Measurements from ENCODE around the gene CLEC1B.
A peak's percentile ranks its signal among the peaks of the same experiment; 100 is the strongest.
"Not testable (repeated sequence)": the region's sequence is repeated elsewhere in the genome, so short reads cannot be mapped to it uniquely, and the experiment has no call there.

The CLEC1B gene

DNA sequence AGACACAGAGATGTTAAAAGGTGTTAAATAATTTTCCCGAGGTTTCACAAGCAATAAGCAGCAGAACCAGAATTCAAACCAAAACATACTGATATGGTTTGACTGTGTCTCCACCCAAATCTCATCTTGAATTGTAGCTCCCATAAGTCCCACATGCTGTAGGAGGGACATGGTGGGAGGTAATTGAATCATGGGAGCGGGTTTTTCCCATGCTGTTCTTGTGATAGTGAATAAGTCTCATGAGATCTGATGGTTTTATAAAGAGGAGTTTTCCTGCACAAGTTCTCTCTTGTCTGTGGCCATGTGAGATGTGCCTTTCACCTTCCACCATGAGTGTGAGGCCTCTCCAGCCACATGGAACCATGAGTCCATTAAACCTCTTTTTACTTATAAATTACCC is 24.2 kb downstream of the CLEC1B start:
- DNase-seq: not testable (repeated sequence)

DNA sequence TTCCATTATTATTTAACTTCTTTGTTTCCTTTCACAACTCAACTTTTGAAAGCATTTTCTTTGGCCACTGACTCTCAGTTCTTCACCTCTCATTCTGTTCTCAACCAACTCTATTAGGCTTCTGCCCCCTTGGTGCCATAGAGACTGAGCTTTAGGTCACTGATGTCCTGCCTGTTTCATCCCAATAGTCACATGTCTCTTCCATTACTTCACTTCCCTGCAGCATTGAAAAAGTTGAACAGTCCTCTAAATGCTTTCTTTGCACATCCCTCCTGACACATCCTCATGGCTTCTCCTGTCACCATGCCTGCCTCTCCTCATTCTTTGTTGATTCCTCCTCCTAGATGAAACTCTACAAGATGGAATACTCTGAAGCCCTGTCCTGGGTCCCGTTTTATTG is 25.0 kb downstream of the CLEC1B start:
- DNase-seq: no peak

DNA sequence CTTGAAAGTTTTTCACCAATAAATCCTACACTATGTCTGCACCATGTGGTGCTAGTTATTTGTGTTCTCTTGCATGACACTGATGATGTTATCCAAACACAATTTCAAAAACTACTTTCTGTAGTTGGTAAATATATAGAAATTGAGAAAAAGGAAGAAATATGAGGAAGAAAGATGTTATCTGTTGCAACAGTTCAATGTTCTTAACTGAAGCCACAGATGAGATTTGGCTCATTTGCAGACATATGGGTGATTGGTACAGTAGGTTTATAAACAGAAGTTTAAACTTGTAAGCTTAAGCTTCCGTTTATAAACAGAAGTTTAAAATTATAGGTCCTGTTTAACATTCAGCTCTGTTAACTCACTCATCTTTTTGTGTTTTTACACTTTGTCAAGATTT is 27.7 kb downstream of the CLEC1B start, which contains the start of gene CLEC12A:
Gene CLEC12A, plus strand, starts transcription at position 229 of the 400 bp plus-strand sequence. CDS start 188 bp downstream, outside the sequence.
- DNase-seq: no peak

DNA sequence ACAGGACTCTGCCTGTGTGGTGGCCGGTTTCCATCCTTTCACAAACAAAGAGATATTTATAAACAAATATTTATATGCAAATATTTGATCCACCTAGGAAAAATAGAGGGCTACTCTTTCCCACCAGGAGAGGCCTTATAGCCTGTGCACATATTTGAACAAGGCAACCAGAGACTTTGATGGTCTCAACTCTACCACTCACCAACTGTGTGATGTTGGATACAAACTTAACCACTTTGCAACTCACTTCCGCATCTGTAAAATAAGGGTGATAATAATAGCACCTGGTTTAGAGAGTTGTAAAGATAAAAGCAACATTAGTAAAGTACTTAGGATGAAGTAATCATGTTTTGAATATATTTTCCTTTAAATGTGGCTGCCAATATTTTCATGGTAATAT is 29.2 kb downstream of the CLEC1B start:
- DNase-seq: no peak

DNA sequence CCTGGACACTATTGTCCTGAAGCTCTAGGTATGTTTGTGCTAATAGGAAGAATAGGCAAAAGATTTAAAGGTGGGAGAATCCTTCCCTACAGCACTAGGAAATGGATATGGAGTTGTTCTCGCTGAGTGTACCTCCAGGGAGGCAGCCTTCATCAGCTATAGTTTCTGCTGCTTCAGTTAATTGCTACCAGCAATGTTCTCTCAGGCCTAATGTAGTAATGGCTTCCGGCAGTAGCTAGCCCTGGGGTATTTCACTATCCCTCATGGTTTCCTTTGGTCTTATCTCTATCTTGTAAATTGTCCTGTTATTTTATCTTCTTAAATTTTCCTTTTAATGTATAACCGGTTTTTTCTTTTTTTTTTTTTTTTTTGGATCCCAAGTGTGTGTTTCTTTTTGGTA is 37.0 kb downstream of the CLEC1B start:
- no peak for DNase-seq

DNA sequence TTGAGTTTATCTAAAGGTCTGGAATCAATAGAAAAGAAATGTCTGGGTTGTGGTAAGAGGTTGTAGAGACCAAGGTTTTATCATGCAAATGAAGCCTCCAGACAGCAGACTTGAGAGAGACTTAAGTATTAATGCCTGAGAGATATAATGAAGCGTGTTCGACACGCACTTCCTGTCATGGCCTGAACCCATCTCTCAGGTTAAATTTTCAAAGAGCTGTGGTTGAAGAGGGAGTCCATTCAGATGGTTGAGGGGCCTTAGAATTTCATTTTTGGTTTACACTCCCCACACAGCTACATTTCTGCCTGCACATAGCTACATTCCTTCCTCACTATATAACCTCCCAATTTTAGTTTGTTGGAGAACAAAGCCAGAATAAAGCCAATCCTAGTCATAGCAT is 37.8 kb downstream of the CLEC1B start:
- DNase-seq: no peak

DNA sequence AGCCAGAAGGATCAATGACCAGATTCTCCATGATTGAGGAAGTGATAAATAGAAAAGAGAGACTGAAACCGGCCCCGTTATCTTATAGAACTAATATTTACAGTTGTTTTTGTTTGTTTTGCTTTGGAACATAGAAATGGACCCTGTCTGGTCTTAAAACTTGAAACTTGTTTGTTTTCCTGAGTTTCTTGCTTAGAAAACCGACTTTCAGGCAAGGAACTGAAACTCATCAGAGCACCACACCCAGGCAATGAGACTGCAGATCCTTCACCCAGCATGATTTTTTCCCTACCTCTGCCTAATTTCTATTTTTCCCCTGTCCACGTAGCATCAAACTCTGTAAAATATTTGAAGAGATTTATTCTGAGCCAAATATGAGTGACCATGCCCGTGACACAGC is 38.3 kb downstream of the CLEC1B start:
- DNase-seq: no peak

DNA sequence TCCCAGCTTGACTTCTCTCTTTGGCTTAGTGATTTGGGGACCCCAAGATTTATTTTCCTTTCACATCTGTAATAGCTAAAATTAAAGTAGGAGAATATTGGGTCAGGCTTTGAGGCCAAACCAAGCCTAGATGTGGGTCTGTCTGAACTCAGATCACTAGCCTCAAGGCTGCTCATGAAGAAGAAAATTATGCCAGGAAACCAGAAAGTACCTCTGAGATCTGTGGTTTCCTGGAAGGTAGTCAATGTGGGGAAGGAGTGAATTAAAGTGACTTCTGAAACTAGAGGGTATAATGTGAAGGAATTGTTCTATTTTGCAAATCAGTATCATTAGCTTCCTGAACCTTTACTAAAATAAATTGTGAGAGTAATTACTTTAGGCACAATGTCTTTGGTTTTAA is 41.1 kb downstream of the CLEC1B start:
- no peak for DNase-seq

DNA sequence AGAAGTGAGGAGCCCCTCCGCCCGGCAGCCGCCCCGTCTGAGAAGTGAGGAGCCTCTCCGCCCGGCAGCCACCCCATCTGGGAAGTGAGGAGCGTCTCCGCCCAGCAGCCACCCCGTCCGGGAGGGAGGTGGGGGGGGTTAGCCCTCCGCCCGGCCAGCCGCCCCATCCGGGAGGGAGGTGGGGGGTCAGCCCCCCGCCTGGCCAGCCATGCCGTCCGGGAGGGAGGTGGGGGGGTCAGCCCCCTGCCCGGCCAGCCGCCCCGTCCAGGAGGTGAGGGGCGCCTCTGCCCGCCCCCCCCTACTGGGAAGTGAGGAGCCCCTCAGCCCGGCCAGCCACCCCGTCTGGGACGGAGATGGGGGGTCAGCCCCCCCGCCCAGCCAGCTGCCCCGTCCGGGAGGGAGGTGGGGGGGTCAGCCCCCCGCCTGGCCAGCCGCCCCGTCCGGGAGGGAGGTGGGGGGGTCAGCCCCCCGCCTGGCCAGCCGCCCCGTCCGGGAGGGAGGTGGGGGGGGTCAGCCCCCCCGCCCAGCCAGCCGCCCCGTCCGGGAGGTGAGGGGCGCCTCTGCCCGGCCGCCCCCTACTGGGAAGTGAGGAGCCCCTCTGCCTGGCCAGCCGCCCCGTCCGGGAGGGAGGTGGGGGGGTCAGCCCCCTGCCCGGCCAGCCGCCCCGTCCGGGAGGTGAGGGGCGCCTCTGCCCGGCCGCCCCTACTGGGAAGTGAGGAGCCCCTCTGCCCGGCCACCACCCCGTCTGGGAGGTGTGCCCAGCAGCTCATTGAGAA is 45.8 kb downstream of the CLEC1B start:
- DNase-seq: not testable (repeated sequence)

DNA sequence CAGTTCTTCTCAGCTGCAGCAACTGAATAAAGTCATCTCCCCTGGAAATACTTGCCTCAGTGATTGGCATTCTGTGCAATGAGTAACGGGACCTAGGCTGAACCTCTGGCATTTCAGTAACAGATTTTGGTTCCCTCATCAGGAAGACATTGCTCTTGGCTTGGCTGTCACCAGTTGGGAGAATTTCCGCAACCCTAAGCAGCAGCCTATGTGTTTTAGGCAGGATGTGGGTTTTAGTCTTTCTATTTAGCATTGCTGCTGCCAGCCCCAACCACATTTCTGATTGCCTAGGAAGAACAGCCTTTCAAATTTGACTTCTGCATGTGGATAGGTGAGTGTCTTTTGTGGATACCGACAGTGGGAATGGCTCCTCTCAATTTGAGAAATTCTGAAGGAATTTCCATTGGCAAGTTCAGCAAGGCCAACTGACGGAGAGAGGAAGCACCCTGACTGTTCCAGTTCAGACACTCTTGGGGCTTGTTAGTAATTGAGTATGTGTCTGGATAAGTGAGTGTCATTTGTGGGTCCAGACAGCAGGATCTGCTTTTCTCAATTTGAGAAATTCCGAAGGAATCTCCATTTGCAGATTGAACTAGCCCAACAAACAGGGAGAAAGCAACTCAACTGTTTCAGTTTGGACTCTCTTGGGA is 47.8 kb downstream of the CLEC1B start:
- DNase-seq: no peak

DNA sequence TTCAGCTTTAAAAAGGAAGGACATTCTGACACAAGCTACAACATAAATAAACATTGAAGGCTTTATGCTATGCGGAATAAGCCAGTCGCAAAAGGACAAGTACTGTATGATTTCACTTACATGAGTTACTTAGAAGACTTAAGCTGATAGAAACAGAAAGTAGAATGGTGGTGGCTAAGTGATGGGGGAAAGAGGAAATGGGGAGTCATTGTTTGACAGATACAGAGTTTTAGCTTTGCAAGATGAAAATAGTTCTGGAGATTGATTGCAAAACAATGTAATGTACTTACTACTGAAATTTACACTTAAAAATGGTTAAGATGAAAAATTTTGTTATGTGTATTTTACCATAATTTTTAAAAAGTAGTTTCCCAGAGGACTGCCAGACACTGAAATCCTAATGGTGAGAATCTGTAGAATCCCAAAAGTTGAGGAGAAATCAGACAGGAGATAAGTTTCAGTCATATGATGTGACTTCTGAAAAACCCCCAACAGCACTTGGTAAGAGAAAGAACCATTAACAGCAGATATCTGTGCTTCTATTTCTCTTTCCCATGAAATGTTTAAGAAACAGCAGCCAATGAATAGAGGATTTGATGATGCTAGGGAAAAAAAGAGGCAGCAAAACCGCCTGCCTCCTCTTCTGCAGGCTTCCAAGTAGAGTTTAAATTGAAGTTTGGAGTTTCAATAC is 50.2 kb downstream of the CLEC1B start:
- no peak for DNase-seq

DNA sequence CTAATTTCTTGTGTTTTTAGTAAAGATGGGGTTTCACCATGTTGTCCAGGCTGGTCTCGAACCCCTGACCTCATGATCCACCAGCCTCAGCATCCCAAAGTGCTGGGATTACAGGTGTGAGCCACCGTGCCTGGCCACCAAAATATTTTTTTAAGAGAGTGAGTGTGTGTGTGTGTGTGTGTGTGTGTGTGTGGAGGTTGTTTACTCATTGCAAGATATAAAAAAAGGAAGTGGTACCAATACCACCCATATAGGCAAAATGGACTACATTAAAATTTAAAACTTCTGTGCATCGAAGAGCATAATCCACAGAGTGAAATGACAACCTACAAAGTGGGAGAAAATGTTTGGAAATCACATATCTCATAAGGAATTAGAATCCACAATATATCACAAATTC is 51.2 kb downstream of the CLEC1B start:
- no peak for DNase-seq

DNA sequence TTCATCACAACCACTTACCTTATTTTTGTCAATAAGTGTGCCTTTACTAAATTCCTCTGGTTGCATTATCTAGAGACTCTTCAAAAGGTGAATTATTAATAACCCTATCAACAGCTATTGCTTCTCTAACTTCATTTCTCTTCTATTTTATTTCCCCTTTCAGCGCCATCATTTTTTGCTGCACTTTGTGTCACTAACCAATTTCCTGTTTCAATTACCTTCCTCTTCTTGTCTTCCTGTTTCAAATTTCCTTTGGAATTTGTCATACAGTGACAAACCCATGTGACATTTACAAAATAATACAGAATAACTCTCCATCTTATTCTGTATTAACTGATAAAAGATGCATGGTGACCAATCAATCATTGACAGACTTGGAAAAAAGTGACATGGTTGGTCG is 54.5 kb downstream of the CLEC1B start:
- no peak for DNase-seq

DNA sequence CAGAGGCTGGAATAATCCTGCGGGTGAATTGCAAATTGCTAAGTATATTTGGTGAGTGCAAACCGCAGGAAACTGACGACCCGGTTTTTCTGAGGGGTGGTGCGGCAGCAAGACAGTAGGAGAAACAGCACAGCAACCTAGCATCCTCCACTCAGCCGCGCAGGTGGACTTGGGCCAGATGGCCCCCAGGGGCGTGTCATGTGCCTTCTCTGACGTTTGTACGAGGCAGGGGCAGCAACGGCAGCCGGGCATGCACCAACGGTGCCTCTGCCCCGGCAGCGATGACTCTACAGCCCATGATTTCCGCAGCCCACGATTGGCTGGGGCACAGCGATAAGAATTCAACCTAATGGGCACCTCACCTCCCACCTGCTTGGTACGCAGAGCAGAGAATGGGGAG is 55.7 kb downstream of the CLEC1B start:
- DNase-seq: peak in 9 of 51 donors; percentile 1 to 63 (median 15)
